D721Med (cell line): ENCODE data around the gene EBF4.

Experiments used
- DNase-seq: peaks from one replicate; pipeline ENCODE4 v3.0.0; 2011; ENCODE audit warnings: low spot score; ENCODE audit not compliant: insufficient read length
- FAIRE-seq: peaks from 2 replicates; lab custom pipeline; 2011; peaks lifted over from hg19 to GRCh38; lab: Jason Lieb, UNC
- TF ChIP-seq, protein P1 (sequence below): IDR thresholded peaks from 2 replicates; pipeline ENCODE4 v1.5.1; 2012; ENCODE audit warnings: mild to moderate bottlenecking, control low read depth; ENCODE audit not compliant: insufficient read depth; ENCODE audit errors: missing control alignments

EBF4 gene

GRCh38 chr20:2755451-2756055, 63.0 kb downstream of the EBF4 start:
- DNase-seq (no peak), FAIRE-seq (no peak)
- TF ChIP-seq, protein P1, sequence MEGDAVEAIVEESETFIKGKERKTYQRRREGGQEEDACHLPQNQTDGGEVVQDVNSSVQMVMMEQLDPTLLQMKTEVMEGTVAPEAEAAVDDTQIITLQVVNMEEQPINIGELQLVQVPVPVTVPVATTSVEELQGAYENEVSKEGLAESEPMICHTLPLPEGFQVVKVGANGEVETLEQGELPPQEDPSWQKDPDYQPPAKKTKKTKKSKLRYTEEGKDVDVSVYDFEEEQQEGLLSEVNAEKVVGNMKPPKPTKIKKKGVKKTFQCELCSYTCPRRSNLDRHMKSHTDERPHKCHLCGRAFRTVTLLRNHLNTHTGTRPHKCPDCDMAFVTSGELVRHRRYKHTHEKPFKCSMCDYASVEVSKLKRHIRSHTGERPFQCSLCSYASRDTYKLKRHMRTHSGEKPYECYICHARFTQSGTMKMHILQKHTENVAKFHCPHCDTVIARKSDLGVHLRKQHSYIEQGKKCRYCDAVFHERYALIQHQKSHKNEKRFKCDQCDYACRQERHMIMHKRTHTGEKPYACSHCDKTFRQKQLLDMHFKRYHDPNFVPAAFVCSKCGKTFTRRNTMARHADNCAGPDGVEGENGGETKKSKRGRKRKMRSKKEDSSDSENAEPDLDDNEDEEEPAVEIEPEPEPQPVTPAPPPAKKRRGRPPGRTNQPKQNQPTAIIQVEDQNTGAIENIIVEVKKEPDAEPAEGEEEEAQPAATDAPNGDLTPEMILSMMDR, result no peak

GRCh38 chr20:2756056-2756611, 63.6 kb downstream of the EBF4 start:
- no peak for FAIRE-seq
- no peak for DNase-seq
- TF ChIP-seq, protein P1, result peak; percentile 49

GRCh38 chr20:2757001-2757400, 64.4 kb downstream of the EBF4 start:
- TF ChIP-seq, protein P1, result no peak
- no peak for DNase-seq
- FAIRE-seq, result no peak

- TF ChIP-seq, protein P1, result no peak
- FAIRE-seq, result no peak
- no peak for DNase-seq
These were observed 65.4 kb downstream of the EBF4 start for GRCh38 chr20:2757969-2758368.

- no peak for FAIRE-seq
- DNase-seq, result no peak
- TF ChIP-seq, protein P1, result no peak
These were observed 66.6 kb downstream of the EBF4 start for GRCh38 chr20:2759143-2759542.

DNA sequence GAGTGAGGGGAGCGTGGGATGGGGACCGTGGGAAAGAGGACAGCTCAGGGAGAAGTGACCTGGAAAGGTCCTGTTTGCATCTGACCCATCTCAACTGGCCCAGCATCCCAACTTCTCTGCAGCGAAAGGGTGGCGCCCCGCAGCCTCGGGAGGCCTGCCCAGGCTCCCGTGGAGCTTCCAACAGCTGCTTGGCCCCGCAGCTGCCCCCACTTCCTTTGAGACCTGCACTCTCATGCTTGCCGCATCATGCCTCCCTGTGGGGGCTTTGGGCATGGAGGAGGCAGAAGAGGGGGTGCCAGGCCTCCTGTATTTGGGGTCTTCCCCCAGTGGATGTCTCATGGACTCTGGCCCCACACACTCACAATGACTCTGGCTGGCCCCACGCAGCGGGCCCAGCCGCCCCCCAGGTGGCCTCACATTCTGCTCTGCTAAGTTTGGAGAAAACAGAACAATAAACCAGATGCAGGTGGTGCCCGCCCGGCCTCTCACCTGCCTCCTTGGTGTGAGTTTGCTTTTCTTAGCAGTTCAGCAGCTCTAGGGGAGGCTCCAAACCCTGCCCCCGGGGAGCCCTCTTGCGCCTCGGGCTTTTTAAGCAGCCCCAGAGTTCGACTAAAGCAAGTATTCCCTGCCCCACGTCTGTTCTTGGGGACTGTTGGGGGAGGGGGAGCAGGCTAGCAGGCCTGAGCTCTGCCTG, 67.2 kb downstream of the EBF4 start:
- no peak for FAIRE-seq
- TF ChIP-seq, protein P1, result no peak
- no peak for DNase-seq

DNA sequence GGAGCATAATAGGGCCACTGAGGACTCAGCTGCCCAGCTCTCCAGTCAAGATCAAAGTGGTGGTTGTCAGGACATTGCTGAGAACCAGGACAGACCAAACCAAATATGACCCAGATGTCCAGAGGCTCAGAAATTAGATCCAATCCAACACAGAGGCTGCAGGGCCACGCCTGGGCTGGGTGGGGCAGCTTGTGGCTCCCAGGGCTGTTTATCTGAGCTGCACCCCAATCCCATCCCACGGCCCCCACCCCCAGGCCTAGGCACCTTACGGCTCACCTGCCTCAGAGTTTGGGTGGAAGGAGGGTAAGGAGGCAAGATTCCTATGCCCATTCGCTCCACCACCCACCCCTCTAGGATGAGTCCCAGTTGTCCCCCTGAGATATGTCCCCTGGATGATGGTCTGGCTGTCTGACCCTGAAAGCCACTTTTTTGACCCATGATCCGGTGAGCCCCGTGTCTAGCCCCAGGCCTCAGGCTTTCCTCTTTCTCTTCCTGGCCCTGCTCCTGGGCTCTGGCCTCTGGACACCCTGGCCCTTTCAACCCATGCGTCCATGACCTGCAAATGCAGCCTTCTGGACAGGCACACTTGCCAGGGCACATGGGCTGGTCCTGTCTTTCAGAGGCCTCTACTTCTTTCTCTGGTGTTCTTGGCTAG, 67.8 kb downstream of the EBF4 start:
- no peak for DNase-seq
- TF ChIP-seq, protein P1, result no peak
- no peak for FAIRE-seq
